Measurements from ENCODE around the gene ZNF205. TPM values are rescaled to one million over a fixed set of nuclear protein-coding genes. Genes with fewer than 3 reads are reported as not detected.
A peak's percentile ranks its signal among the peaks of the same experiment; 100 is the strongest.

Gene ZNF205
- total and polyA plus RNA-seq, 2 of the 8 experiments (the other 6 are each of a cell fraction or from before 2014, with no cell fraction given): 19.1 to 19.9 TPM

GRCh38 chr16:3134338-3135125 lies 22.1 kb downstream of the ZNF205 start, which contains the start of gene ZNF213 (continued):
- TF ChIP-seq MAX (IDR thresholded peaks at IDR 0.05) (0 out of 2 replicates have a peak, but pooled peaks have one; percentile 3), NRF1 (IDR thresholded peaks at IDR 0.05; ENCODE audit: low read depth, low read length) (no peak), KDM4A (IDR thresholded peaks at IDR 0.05; ENCODE audit: low read depth, low read length, severe bottlenecking) (peak; percentile 24), TBP (IDR thresholded peaks at IDR 0.05; ENCODE audit: low read depth, low read length) (peak; percentile 71; the same call in 1 of the 2 replicates), POU5F1 (IDR thresholded peaks at IDR 0.05; ENCODE audit: low read depth, low read length) (no peak), SP1 (IDR thresholded peaks at IDR 0.05; ENCODE audit: low read depth, low read length) (peak; percentile 81; the same call in 1 of the 2 replicates), MAFK (IDR thresholded peaks at IDR 0.05; ENCODE audit: low read depth, low read length) (no peak), GABPA (IDR thresholded peaks at IDR 0.05; ENCODE audit: borderline replicate concordance, insufficient read depth, low read length) (peak; percentile 82; the same call in 1 of the 2 replicates), JUN (IDR thresholded peaks at IDR 0.05; ENCODE audit: low read depth, low read length) (no peak), CREB1 (IDR thresholded peaks at IDR 0.05) (peak; percentile 93), ASH2L (IDR thresholded peaks at IDR 0.05; ENCODE audit: low read length) (peak; percentile 94), POLR2AphosphoS5 (IDR thresholded peaks at IDR 0.05; ENCODE audit: low read depth, low read length) (peak; percentile 80), HDAC2 (IDR thresholded peaks at IDR 0.05; ENCODE audit: borderline replicate concordance in 1 of 2, low read depth in 2 of 2, low read length in 2 of 2) (no peak), ATF2 (IDR thresholded peaks at IDR 0.05; ENCODE audit: low read length) (0 out of 2 replicates have a peak, but pooled peaks have one; percentile 25), ZNF274 (IDR thresholded peaks at IDR 0.05; ENCODE audit: borderline replicate concordance, extremely low read depth, low read length) (no peak), TEAD4 (IDR thresholded peaks at IDR 0.05; ENCODE audit: low read depth, low read length) (0 out of 2 replicates have a peak, but pooled peaks have one; percentile 21), EP300 (IDR thresholded peaks at IDR 0.05; ENCODE audit: borderline replicate concordance in 1 of 2, low read depth in 2 of 2, low read length in 2 of 2) (no peak), TAF7 (optimal IDR thresholded peaks at IDR 0.05; ENCODE audit: borderline replicate concordance, low read depth, low read length) (peak; percentile 46), PHF8 (conservative IDR thresholded peaks at IDR 0.05; ENCODE audit: low read depth, low read length) (peak; percentile 91), SUZ12 (IDR thresholded peaks at IDR 0.05; ENCODE audit: low read length) (no peak), POLR2A (IDR thresholded peaks at IDR 0.05; ENCODE audit: control extremely low read depth in 1 of 2, low read depth in 2 of 2, low read length in 2 of 2) (peak in 1 of 2 experiments; percentile 92; a peak in 2 of 3 replicates), BCL11A (IDR thresholded peaks at IDR 0.05; ENCODE audit: low read depth in 2 of 2, low read length in 2 of 2) (no peak)

Data from H1 (cell line).